Measurements from ENCODE around the gene CD74. TPM values are rescaled to one million over a fixed set of nuclear protein-coding genes. Genes with fewer than 3 reads are reported as not detected.

CD74 gene
- total RNA-seq, 1 experiment from 2014 or later: 19.5 TPM

- H3K79me1 ChIP-seq (ENCODE audit: insufficient read depth, low read depth, low read length, poor library complexity, severe bottlenecking): no peaks in the 10 kb centered on the region
- H3K27ac ChIP-seq (ENCODE audit: insufficient read length, low read depth, low read length): no peak overlapping the region
- H2BK12ac ChIP-seq (ENCODE audit: insufficient read length, low read depth, low read length): no peak overlapping the region
- H3K23ac ChIP-seq (ENCODE audit: insufficient read length, low read depth, low read length): no peak overlapping the region
- H3K27ac Mint-ChIP-seq: no peak overlapping the region
- H2BK15ac ChIP-seq (ENCODE audit: low read depth, low read length): no peak overlapping the region
- H3K56ac ChIP-seq (ENCODE audit: insufficient read length, low read depth, low read length): no peak overlapping the region
- H3K79me2 ChIP-seq (ENCODE audit: insufficient read depth, low read length): no peaks in the 10 kb centered on the region
- no peak overlapping the region for H3K4ac ChIP-seq (ENCODE audit: low read depth, low read length)
- H2BK120ac ChIP-seq (ENCODE audit: low read depth, low read length, poor library complexity, severe bottlenecking): no peak overlapping the region
- H3K27me3 ChIP-seq (ENCODE audit: insufficient read depth, low read length): no peaks in the 10 kb centered on the region
- no peak overlapping the region for H4K5ac ChIP-seq (ENCODE audit: insufficient read length, low read depth, low read length)
- no peak overlapping the region for H3K4me2 ChIP-seq (ENCODE audit: insufficient read depth, insufficient read length, low read length)
- H3T11ph ChIP-seq (ENCODE audit: low read length): no peak overlapping the region
- H3K36me3 Mint-ChIP-seq (ENCODE audit: insufficient read depth in 1 of 3, low read depth in 3 of 3): peaks cover 59 to 98% (median 96%) of the 10 kb centered on the region in 3 experiments; a peak in 6 of 7 replicates
- no peaks in the 10 kb centered on the region for H3K27me3 Mint-ChIP-seq (ENCODE audit: low read depth)
- TF ChIP-seq CTCF (conservative IDR thresholded peaks at IDR 0.05): no peak
- no peak overlapping the region for H2AFZ ChIP-seq (ENCODE audit: low read length)
- no peak overlapping the region for H2BK5ac ChIP-seq (ENCODE audit: insufficient read length, low read length)
- no peak overlapping the region for H3K18ac ChIP-seq (ENCODE audit: insufficient read length, low read depth, low read length)
- H2AK5ac ChIP-seq (ENCODE audit: insufficient read length, low read length): no peak overlapping the region
- no peaks in the 10 kb centered on the region for H3K9me3 Mint-ChIP-seq
- no peak overlapping the region for H4K91ac ChIP-seq (ENCODE audit: insufficient read length, low read depth, low read length)
- H3K9ac ChIP-seq (ENCODE audit: extremely low read depth, insufficient read length, low read length): no peak overlapping the region
- no peak overlapping the region for H3K4me3 Mint-ChIP-seq
- no peak overlapping the region for H4K8ac ChIP-seq (replicated peaks; ENCODE audit: insufficient read length, low read depth, low read length)
- H3K23me2 ChIP-seq (ENCODE audit: insufficient read length, low read depth, low read length, poor library complexity, severe bottlenecking): no peaks in the 10 kb centered on the region
- WGBS (ENCODE audit: extremely low coverage, insufficient read length, low lambda C conversion rate): no CpG with 5 or more reads among the region's 11 CpGs
- no peaks in the 10 kb centered on the region for H3K4me1 ChIP-seq (ENCODE audit: insufficient read depth, low read length)
- no peaks in the 10 kb centered on the region for H3K4me1 Mint-ChIP-seq
- no peaks in the 10 kb centered on the region for H3K9me3 ChIP-seq (ENCODE audit: control insufficient read depth, low read depth, low read length)
- no peak overlapping the region for H3K14ac ChIP-seq (ENCODE audit: insufficient read depth, low read length)
- no peak overlapping the region for H2BK20ac ChIP-seq (ENCODE audit: low read depth, low read length, poor library complexity, severe bottlenecking)
- no peaks in the 10 kb centered on the region for H4K20me1 ChIP-seq (ENCODE audit: control insufficient read depth, insufficient read depth, insufficient read length)
- no peak for DNase-seq
Observed at GRCh38 chr5:150374651-150375050, 38.1 kb downstream of the CD74 start.
